RCC 7860 (cell line): Measurements from ENCODE around the gene TTC28.

ENCODE experiments used
- DNase-seq: peaks from one replicate; pipeline ENCODE4 v3.0.0-alpha.2; 2015; ENCODE audit warnings: low spot score
- FAIRE-seq: peaks from 2 replicates; lab custom pipeline; 2012; peaks lifted over from hg19 to GRCh38; lab: Jason Lieb, UNC

The TTC28 gene

DNA sequence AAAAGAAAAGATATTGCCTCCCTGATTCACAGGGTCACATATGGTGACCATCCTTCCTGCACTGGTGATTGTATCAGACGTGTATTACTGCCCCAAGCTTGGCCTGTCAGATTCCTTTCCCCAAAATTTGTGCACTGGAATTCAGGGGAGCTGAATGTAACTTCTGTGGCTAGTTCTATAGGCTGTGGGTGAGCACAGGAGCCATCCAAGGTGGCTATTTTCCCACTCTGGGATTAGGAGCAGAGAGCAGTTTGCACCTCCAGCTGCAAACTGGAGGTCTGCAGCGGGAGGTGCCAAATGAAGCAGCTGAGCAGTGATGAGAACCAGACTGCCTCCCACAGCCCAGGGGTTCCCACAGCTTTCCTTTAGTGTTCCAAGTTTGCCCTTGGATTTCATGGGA, 636.4 kb downstream of the TTC28 start:
- no peak for DNase-seq
- FAIRE-seq, result no peak

DNA sequence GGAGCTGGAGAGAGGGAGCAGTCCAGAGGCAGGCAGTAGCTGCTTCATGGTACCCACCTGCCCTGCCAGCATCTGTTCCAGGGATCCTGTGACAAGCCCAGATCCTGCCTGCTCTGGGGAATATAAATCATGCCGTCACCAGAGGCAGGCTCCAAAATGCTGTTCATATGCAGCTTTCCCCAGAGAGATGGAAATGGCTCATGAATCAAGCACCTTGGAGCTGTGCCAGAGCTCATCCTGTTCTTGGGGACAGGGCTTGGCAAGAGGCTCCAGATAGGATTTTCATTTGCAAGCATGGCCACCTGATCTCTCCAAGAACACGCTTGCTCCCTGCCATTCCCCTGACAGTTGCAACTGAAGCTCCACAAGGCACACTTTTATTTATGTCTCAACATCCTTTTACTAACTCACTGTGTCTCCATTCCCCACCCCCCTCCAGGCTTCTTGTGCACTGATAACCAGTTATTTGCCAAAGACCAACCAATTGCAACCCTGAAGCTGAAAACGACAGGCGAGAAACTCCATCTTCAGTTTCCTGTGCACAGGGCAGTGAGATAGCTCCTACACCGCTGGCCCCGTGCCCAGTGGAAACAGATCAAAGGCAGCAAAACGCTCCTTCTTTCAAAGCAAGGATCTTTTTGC, 644.8 kb downstream of the TTC28 start:
- DNase-seq (no peak), FAIRE-seq (no peak)

DNA sequence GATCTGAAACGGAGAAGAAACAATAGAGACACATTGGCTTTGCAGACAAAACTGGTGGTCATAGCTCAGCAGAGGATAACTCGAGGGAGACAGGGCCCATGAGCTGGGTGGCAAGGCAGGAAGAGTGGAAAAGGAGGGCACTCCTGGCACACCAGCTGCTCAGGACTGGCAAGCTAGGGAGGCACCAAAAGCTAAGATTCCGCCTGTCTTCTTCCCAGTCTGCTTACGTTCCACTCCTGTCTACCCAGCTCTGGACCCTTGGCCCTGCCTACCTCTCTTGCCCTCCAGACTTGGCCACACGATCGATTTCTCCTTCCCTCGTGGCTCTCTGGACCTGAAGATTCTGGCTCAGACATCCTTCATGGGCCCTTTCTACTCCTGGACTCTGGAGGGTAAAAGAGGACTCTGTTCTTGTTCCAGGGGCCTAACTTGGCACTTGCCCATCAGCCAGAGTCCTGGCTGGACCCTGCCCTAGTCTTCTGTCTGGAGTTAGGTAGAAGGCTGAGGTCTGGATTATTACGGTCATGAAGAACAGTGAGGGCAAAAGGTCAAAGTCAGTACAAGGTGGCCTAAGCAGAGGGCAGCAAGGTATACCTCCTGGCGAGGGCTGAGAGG, 645.4 kb downstream of the TTC28 start:
- DNase-seq (no peak), FAIRE-seq (no peak)

DNA sequence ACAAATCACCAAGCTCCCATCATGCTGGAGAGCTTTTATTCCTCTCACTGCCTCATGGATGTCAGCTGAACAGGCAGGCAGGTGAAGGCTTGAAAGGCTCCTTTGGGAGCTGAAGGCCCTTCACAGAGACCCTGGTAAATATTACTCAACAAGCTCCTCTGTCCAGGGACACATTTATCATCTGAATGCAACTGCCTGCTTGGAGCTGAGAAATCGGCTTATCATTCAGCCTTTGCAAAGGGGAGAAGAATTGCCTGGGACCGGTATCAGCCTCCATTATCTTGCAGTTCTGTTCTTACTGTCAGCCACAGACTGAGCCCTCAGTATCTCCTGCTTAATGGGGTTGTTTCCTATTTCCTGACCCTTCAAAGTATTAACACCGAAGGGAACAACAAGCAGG, 646.8 kb downstream of the TTC28 start:
- FAIRE-seq (no peak), DNase-seq (no peak)

DNA sequence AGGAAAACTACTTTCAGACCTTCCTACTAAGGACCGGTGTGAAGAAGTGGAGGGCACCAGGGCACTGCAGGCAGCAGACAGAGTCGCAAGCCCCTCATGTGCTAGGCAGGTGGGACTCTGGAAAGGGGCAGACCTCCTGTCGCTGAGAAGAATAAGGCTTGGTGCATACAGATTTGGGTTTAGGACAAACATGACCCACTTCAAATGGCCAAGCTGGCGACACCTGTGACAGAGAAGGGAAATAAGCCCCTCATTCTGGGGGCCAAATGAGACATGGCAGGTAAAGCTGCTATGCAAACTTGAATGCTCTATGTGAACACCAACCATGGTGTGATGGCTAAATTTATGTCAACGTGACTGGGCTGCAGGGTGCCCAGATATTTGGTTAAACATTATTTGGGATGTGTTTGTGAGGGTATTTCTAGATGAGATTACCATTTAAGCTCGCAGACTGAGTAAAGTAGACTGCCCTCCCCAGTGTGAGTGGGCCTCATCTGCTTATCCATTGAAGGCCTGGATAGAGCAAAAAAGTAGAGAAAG, 648.2 kb downstream of the TTC28 start:
- FAIRE-seq, result no peak
- no peak for DNase-seq

DNA sequence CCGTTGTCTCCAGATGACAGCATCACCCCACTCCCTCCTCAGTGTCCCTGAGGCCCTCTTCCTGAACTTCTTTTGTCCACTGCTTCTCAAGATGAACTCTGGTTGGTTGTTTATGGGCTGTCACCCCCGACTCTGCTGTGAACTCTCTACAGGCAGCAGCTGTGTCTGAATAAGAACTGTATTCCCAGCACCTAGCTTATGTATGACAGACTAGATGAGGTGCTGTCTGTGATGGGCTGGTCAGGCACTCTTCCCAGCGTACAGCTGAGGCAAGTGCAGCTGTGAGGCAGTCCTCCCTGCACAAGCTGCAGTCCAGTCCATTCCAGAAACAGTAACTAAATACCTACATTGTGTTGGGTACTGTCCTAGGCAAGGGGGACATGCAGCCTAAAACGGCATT, 649.2 kb downstream of the TTC28 start:
- no peak for DNase-seq
- no peak for FAIRE-seq

DNA sequence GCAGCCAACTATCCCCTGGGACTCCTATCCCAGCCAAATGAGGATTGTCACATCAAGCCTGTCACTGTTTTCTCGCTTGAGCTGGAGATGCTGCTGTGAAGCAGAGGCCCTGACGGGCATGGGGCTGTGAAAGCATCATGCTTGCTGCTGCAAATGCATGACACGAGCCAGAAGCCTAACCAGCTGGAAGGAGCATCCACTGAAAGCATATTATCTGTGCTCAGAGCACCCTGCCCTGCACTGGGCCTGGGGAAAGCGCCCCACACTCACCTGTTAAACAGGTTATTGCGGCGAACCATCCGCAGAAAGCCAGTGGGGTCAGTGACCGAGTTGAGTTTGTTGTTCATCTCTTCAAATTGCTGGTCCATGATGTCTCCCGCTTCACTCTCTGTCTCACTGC, 649.7 kb downstream of the TTC28 start:
- DNase-seq (no peak), FAIRE-seq (no peak)

DNA sequence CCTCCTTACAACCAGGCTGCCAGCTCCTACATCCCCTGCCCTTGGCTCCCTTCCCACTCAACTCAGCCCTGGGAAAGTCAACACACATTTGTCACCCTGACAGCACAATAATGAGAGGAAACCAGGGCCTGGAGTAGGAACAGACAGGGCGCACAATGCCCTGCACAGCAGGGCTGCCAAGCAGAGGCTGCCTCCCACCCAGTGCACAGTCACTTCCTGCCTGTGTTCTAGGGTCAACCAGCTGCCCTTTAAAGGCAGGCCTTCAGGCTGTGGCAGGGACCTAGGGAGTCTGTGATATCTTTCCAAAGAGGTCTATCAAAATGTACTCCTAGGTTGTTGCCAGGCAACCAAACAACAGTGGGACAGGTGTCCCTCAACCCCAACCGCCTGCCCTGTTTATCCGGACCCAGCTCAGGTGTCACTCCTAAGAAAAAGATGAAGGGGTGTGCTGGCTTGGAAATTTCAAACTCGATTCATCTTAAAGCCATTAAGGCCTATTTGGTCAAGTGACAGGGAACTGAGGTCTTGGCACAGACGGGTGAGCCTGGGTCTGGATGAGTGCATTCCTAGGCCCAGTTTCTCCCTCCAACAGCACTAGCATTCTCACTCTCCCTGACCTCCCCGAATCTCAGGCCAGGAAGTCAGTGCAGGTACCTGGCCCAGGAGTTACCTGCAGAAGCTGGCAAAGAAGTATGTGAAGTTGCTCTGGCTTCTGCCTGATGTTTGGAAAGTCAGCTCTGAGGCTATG, 650.3 kb downstream of the TTC28 start:
- FAIRE-seq (no peak), DNase-seq (peak; percentile 77)

DNA sequence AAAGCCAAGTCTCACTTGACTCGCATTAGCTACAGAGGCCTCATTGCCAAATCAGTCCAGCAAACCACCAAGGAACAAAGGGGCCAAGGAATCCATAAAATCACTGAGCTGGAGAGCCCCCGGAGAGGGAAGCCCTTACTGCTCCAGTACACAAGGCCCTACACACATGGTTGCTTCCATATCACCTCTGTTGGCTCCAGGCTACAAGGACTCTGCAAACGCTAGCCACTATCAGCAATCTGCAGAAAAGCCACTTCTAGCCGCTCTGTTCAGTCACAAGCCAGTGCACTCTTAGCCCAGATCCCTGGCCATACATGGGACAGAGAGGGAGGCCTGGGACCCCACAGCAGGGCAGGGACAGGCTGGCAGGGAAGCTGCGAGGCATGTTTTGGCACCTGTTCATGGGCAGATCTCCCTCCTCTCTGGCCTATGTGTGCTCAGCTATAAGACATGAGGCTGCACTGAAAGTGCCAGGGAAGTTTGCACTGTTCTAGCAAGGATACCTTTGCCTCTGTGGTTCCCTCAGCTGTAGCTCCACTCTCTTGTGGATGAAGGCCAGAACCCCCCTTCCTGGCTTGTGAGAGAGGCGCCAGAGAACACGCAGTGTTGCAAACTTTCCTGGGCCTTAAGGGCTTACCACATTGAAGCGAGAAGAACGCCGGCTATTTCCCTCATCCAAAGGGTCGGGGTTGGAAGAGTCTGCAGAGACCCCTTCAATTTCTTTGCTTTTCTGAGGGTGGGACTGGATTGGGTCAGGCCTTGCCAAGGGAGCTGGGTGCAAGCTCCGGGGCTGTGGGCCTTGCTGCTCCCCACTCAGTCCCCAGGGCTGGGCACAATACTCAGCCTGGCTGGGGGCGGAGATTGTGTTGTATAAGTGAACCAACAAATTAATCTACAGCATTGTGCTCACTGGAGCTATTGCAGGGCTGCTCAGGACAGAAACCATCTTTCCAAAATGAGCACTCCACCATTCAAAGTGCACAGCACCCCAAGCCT, 651.9 kb downstream of the TTC28 start:
- DNase-seq, result peak; percentile 4
- no peak for FAIRE-seq

DNA sequence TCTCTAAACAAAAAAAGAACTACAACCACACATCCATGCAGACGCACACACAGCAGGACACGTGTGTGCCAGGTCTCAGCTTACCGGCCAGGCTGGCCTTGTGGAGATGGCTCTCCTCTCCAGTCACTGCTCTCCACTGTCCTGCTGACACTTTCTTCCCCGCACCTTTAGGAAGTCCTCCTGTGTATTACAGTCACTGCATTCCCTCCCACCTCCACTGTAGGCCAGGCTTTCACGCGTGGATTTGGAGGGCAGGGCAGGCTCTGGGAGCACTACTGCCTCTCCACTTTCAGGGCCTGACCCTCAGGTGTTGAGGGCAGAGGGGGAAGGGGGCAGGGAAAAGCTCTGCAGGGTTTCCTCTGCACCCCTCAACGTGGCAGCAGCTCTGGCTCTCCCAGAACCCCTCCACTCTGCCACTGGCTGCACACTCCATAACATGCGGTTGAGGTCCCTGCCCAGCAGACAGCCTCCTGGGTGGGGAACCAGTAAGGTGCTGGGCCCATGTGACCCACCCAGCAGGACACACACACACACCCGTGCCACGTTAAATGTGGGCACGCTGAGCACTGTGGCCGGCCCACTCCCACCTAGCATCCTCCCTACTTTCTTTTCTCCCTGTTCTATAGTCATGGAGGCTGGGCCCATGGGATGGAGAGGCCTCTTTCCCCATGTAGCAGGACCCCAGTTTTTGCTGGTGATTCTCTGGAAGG, 653.6 kb downstream of the TTC28 start:
- FAIRE-seq (no peak), DNase-seq (no peak)

DNA sequence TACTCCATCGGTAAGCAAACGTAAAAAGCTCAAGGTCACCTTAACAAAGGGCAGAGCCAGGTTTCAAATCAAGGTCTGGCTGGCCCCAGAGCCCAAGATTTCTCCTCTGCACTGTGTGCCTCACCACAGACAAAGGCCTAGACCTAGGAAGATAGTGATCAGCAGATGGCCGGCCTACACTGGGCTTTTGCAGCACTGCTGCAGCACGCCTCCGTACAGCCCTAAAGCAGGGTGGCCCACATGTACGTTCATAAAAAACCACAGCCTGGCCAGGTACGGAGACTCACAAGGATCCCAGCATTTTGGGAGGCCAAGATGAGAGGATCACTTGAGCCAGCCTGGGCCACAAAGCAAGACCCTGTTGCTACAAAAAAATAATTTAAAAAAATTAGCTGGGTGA, 654.3 kb downstream of the TTC28 start:
- DNase-seq (no peak), FAIRE-seq (no peak)

DNA sequence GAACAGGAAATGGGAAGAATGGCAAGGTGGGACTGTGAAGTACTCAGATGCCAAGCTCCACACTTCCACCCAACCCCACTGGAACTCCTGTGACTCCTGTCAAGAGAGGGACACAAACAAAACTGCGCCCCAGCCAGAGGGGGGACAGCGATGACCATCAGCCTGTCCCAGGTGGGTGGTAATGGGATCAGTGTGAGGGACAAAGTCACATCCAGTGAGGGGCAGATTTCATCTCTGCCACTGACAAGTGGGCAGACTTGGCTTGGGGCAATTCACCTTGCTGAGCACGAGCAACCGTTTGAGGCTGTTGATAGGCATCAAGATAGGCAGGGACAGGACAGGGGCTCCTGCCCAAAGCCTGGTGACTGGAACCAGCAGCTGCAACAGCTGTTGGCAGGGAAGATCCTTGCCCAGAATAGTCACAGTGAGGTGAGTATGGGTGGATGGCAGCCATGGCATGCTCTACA, 655.2 kb downstream of the TTC28 start:
- no peak for FAIRE-seq
- DNase-seq, result no peak

DNA sequence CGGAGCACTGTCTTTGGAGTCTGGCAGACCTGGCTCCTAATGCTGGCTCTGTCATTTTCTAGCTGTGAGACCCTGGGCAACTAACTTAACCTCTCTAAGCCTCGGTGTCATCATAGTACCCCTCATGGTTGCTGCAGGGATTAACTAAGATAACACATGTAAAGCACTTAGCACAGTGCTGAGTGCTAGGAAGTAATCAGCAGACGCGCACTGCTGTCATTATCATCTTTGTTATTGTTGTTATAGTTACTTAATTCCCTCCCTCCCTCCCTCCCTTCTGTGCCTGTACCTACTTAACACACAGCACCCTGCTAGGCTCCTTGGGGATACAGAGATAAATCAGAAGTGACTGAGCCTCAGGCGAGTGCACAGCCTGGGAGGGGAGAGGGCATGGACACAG, 655.9 kb downstream of the TTC28 start:
- FAIRE-seq, result no peak

DNA sequence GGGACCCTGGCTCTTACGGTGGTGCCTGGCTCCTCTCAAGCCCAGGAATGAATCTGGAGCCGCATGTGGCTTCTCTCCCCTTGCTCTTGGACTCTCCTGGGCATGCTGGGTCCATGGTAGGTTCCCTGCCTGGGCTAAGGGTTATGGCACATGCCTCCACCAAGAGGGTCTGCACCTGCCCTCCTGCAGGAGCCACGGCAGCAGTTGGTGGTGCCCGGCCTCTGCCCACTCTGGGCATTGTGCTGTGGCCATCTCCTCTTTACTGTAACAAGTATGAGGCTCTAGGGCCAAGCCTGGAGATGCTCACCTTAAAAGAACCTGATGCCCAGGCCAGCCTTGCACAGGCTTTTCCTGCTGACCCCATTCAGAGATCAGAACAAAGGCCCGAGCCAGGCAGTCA, 656.6 kb downstream of the TTC28 start:
- no peak for FAIRE-seq
- DNase-seq, result no peak

More for the DNA sequence above, 655.9 kb downstream of the TTC28 start:
- no peak for DNase-seq

DNA sequence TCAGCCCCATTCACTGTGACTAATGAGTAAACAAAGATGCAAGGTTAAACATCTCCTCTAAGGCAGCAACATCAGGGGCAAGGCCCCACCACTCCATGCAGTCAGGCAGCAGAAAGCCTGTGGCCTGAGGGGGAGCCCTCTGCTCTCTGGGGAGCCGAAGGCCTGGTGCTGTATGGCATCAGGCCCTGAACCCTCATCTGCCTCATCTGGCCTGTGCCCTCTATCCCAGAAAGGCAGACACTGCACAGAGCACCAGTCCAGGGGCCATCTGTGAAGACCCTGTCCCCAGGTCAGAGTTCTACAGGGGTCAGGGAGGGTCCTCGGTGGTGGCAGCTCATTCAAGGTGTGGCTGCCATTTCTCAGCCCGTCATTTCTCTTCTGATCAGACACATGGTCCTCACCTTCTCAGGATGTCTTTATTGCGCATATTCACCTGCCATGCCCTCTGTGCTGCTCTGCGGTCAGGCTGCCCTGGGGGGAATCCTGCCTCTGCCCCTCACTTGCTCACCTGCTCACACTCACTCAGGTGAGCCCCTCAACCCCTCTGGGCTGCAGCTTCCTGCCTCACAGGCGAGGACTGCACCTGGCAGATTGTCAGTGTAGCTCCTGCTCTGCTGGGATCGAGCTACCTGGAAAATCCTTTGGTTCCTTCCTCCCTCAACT, 657.5 kb downstream of the TTC28 start:
- FAIRE-seq (no peak), DNase-seq (no peak)

DNA sequence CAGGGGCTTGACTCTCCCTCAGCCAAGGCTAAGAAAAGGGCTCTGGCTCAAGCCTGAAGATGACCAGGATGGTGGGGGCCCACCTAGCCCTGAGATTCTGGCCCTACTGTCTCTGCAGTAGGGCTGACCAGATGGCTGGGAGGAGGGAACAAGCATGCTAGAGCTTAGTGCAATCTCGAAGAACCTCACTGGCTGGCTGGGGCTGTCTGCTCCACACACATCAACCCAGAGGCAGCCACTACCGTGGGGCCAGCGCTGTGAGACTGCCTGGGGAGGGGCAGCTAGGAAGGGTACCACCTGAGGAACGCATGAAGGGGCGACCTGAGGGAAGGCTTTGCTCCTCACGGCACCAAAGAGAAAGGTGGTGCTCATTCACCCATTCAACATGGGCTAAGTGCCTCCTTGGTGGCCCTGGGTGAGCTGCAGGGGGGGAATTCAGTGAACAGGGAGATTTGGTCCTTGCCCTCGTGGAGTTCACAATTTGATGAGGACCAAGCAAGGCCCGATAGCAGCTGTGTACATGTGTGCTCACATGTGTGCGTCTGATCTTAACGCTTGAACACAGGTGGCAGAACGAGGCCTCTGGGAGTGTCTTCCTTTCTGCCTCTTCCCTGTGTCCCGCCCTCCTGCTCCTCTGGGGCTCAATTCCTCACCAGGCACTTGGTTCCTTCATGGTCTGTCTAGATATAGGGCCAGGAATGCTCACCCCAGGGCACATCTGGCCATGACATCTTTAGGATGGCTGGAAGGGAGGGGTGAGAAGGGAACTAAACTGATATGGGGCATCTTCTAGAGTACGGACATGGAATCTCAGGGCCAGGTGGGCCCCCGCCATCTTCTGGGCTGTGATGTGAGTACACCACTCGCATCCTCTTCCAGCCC, 658.3 kb downstream of the TTC28 start:
- no peak for DNase-seq
- no peak for FAIRE-seq

DNA sequence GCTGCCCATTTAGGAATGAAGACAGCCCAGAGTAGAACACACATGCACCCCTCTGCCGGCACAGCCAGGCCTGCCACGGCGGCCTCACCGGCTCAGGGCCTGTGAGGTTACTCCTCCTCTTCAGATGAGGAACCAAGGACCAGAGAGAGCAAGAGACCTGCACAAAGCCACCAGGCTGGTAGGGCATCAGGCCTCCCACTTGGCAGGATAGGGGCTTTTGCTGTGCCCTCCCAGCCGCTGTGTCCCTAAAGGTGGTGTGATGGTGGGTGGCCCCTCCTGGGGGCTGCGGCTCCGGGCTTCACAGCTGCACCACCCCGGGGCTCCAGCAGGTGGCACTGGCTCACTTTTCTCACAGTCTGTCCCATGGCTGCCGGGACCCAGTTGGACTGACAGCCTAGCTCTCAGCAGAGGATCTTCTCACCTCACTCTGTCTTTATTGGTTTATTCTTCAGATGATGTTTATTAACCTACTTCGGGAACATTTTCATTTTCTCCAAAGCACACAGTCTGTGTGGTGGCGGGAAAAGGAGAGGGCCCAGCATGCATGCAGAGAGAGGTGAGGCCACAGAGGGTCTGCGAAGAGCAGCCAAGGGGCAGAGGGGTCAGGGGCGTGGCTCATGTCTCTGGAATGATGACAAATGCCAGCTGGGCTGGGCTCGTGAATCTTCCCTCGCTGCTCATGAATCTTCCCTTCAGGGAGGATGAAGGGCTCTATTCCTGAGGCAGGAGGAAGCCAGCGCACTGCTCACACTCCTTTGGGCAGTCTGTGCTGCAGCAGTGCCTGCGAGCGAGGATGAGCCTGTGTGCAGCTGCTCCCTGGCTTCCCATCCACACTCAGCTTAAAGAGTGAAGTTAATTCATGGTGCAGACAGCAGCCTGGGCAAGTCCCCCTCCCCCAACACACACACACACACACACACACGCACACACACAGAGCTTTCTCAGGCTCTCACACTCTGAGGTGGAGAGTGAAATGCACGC, 659.5 kb downstream of the TTC28 start:
- DNase-seq (peak; percentile 26), FAIRE-seq (no peak)
